Liver (tissue), 3 donors: ENCODE data around the gene LGR5.

Experiments
- CTCF ChIP-seq: fragments of 150-350 bp; IDR thresholded peaks from 2 replicates; pipeline ENCODE4 v1.5.1; 2017; ENCODE audit warnings: improper control_type of control experiment, low read depth, low read length; ENCODE audit not compliant: missing input control
- REST ChIP-seq: IDR thresholded peaks from 2 replicates; pipeline ENCODE4 v1.6.1; 2016; ENCODE audit warnings: antibody characterized with exemption, mild to moderate bottlenecking
- RXRA ChIP-seq, 2 donors: IDR thresholded peaks; 2 replicates each; pipeline ENCODE4 v1.6.1; 2017 to 2018; ENCODE audit warnings: antibody characterized with exemption in 2 of 2, mild to moderate bottlenecking in 1 of 2
- SP1 ChIP-seq: IDR thresholded peaks from 2 replicates; pipeline ENCODE4 v1.6.1; 2018; ENCODE audit warnings: antibody characterized with exemption, mild to moderate bottlenecking
- donor health status: healthy.
- donor health status: healthy.

GRCh38 chr12:71533703-71534102 is 94.1 kb downstream of the LGR5 start:
- no peak for TF ChIP-seq CTCF
- TF ChIP-seq RXRA (IDR thresholded peaks at IDR 0.05) = no peak
- no peak for TF ChIP-seq SP1
- TF ChIP-seq REST = no peak
